Stimulated activated CD8-positive, alpha-beta memory T cell treated with anti-CD3 and anti-CD28 coated beads, Interleukin-12 subunit alpha, Interleukin-12 subunit beta, amount 100 ng/mL, for 24 hours (primary cell): ENCODE measurements around the gene C22orf23.
"Not testable (repeated sequence)": the region's sequence is repeated elsewhere in the genome, so short reads cannot be mapped to it uniquely, and the experiment has no call there.

ENCODE experiments used
- DNase-seq: peaks from one replicate; pipeline ENCODE4 v3.0.0-alpha.2; 2020; ENCODE audit errors: extremely low read depth

C22orf23 gene

GRCh38 chr22:37982151-37982785 lies 28.9 kb upstream of the C22orf23 start:
- no peak for DNase-seq

- DNase-seq = no peak
Observed at GRCh38 chr22:37981282-37982011, 28.0 kb upstream of the C22orf23 start.

DNA sequence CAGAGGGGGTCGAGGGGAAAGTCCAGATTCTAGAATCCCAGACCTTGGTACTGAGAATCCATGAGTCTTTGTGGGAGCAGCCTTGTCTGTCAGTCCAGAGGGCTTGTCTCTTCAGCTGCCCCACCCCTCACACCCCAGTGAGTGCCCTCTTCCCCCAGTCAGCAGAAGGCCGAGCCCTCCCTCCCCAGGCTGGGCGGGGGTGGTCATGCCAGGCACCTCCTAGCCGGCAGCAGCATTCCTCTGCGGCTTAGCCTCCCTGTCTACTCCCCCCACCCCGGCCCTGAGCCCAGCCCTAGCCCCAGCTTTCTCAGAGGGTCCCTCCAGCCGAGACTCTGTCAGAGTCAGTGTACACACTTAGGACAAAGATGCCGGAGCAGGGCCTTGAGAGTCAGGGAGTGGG lies 26.4 kb upstream of the C22orf23 start:
- DNase-seq = no peak

- no peak for DNase-seq
Observed at GRCh38 chr22:37976547-37976946, 23.1 kb upstream of the C22orf23 start.

DNA sequence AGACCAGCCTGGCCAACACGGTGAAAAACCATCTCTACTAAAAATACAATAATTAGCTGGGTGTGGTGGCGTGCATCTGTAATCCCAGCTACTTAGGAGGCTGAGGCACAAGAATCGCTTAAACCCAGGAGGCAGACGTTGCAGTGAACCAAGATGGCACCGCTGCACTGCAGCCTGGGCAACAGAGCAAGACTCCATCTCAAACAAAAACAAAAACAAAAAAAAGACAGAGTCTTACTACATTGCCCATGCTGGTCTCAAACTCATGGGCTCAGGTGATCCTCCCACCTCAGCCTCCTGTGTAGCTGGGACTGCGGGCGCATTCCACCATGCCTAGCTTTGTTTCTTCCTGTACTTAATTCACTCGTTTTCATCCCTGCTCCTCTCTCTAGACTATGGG lies 22.6 kb upstream of the C22orf23 start:
- not testable (repeated sequence) for DNase-seq

- no peak for DNase-seq
Observed at GRCh38 chr22:37975153-37975552, 21.8 kb upstream of the C22orf23 start.

DNA sequence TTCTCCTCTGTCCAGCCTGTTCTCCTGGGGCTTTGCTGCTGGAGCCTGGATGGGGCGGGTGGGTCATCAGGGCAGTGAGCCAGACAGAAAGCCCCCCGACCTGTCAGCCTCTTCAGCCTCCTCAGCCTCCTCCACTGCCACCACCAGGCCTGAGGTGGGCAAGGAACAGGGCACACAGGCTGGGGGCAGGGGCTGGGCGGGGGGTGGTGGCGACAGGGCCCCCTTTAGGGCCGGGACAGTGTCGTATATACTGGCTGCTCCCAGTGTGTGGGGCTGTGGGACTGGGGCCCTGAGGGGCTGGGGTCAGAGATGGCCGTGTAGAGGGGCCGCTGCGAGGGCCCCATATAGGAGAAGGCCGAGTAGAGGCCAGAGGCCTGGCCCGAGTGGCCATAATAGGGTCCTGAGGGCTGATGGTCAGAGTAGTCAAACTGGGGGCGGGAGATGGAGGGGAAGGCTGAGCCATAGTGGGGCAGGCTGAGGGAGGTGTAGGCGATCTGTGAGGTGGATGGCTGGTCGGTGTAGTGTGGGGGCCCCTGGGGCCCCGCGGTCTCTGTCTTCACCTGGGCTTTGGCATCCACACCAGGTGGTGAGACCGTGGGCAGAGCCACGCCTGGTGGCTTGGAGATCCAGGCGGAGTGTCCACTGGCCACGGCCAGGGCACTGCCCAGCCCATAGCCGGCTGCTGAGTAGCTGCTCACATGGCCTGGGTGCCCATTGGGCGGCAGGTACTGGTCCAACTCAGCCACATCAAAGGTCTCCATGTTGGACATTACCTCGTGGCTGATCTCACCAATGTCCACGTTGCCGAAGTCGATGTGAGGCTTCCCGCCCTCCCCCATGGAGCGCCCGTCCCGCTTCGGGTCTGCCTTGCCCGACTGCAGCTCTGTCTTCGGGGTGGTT lies 20.1 kb upstream of the C22orf23 start:
- DNase-seq = no peak

- DNase-seq = no peak
Observed at GRCh38 chr22:37972527-37972926, 19.1 kb upstream of the C22orf23 start.

DNA sequence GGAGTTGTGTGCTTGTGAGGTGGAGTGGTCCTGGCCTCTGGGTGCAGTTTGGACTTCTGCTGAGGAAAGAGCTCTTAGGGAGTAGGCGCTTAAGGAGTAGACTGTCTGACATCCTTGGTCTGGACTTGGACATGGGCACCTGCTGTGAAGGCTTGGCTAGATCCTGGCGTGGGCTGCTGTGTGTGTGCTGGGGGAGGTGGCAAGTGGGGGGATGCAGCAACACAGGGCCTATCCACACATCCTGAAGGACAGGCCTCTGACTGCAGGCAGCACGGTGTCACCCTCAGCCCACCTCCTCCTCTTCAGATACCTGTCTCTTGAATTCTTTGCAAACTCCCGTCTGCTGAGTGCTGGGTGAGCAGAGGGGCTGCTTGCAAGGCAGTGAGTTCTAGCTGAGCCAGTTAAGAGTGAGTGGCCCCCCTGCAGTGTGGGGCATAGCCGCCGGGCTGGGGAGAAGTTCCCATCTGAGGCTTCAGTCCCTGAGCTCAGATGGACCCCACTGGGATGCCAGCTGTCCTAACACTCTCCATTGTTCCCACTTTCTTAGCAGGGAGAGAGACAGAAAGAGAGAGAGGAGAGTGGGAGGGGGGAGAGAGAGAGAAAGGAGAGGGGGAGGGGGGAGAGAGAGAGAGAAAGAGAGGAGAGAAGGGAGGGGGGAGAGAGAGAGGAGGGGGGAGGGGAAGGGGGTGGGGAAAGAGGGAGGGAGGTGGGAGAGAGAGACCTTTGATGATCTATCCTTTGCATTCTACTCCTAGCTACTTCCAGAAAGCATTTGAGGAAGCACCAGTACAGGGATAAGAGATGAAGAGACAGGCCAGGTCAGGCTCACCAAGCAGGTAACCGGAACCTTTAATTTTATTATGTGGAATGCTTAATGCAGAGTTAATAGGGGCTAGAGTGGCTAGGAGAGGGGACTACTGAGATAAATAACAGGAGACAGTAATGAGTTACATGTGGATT lies 18.4 kb upstream of the C22orf23 start:
- DNase-seq = no peak

GRCh38 chr22:37970864-37971263 lies 17.5 kb upstream of the C22orf23 start:
- no peak for DNase-seq

- no peak for DNase-seq
Observed at GRCh38 chr22:37968452-37969251, 15.3 kb upstream of the C22orf23 start.

DNA sequence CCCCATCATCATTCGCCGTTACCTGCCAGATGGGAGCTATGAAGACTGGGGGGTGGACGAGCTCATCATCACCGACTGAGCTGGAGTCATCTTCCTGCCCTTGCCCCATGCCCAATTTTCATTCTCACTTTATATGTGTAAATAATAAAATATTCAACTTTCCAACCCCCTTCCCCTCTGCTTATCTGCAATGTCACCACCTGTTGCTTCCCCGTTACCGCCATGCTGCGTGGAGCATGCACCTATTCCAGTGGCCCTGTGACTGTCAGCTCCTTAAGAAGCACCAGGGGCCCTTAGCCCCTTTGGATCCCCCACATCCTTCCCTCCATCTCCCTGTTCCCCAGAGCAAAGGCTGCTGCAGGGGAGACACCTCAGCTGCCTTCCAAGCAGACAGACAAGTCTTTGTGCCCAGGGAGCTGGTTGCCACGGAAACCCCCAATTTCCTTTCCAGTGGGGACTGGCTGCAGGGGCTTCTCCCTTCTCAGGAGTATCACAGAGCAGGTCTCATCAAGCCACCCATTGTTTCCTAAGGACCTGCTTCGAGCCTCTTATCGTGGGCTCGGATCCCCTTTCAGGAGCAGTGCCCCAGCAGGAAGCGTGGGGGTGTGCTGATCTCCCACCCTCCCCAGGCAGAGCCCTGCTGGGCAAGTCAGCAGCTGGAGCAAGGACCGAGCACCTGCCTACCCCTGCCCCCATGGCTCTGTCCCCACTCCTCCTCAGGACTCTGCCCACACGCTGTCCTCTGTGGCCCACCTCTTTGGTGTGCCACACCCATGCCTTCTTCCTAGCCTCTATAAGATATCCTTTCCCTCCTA lies 14.4 kb upstream of the C22orf23 start:
- no peak for DNase-seq

DNA sequence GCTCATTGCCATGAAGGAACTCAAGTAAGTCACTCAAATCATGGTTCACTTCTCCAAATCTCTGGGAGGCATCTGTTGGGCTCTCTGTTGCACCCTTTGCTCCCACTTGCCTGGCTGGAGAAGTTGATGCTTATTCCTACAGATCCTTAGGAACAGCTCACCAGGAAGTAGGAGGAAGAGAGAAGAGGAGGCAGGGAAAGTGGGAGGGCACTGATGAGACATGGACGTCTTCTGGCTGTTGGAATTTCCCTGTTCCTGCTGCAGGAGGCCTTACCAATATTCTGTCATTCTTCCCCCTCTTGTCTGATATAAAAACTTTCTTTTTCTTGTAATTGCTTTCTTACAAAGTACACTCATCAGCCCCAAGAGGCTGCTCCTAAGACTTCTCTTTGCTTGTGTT lies 13.7 kb upstream of the C22orf23 start:
- DNase-seq = no peak

DNA sequence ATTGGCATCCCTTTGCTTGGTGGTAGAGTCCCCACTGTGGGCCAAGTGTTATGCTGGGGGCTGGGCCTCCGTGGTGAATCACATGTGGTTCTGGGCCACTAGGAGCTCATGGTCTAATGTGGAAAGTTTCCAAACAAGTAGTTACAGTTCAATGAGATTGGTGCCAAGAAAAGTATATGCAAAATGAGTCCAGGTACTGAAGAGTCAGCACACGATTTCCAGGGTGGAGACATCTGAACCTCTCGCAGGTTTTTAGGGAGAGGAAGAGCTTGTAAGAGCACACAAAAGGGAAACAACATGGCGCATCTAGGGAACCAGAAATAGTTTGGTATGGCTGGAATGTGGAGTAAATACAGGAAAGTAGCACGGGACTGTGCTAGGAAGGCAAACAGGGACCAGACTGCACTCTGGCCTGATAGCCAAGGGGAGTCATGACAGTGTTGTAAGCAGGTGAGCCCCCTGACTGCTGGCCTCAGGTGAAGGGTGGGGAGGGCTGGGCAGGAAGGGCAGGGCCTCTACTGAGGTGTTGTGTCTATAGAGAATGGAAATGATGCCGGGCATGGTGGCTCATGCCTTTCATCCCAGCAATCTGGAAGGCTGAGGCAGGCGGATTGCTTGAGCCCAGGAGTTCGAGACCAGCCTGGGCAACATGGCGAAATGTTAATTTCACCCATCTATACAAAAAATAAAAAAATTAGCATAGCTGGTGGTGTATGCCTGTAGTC lies 12.7 kb upstream of the C22orf23 start:
- no peak for DNase-seq

GRCh38 chr22:37961062-37961461 lies 7.7 kb upstream of the C22orf23 start:
- DNase-seq = no peak

DNA sequence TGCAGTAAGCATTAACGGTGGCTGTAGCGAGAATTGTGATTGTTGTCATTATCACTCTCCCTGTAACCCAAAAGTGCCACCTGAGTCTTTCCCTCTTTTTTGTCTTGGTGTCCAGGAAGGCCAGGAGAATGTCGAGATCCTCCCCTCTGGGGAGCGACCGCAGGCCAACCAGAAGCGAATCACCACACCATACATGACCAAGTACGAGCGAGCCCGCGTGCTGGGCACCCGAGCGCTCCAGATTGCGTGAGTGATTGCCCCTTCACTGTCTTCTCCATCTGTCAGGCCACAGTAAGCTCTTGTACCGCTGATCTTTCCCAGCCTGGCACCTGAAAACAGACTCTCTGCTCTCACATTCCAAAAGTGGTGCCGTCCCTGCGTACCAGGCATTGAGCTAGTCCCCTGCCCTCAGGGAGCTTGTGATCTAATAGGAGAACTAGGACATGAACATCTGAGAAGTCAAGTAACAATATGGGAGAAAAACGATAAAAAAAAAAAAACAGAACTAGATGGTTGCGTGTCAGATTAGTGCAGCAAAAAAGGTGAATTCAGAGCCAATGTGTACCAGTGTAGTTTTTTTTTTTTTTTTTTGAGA lies 5.9 kb upstream of the C22orf23 start:
- no peak for DNase-seq

DNA sequence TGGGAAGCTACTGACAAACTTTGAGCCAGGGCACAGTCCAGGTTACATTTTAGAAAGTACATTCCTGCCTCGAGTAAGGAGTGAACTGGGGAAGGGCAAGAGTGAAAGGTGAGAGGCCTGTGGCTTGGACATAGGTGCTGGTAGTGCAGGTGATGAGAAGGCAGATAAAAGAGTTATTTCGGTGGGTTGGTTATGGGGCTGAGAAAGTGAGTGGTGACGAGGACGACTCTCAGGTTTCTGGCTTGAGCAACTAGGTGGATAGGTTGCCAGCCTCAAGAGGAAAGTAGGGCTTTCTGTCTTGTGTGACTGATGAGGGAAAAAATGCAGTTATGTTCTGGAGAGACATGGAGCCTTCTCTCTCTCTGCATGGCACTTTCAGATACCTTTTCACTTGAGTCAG lies 3.8 kb upstream of the C22orf23 start:
- no peak for DNase-seq

DNA sequence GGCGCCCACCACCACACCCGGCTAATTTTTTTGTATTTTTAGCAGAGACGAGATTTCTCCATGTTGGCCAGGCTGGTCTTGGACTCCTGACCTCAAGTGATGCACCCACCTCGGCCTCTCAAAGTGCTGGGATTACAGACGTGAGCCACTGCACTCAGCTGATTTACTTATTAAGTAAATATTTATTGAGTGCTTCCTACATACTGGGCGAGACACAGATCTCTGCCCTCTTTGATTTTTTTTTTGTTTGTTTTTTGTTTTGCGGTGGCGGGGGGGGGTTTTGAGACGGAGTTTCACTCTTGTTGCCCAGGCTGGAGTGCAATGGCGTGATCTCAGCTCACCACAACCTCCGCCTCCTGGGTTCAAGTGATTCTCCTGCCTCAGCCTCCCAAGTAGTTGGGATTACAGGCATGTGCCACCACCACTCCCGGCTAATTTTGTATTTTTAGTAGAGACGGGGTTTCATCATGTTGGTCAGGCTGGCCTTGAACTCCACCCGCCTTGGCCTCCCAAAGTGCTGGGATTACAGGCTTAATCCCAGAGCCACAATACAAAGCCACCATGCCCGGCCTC lies 2.5 kb upstream of the C22orf23 start:
- DNase-seq = not testable (repeated sequence)
